Pulmonary artery endothelial cell (primary cell): ENCODE measurements around the gene OTUD7B. TPM values are rescaled to one million over a fixed set of nuclear protein-coding genes. Genes with fewer than 3 reads are reported as not detected.
"Not testable (repeated sequence)": the region's sequence is repeated elsewhere in the genome, so short reads cannot be mapped to it uniquely, and the experiment has no call there.

Experiments
- DNase-seq: peaks from one replicate; pipeline ENCODE4 v3.0.0-alpha.2; 2011; ENCODE audit warnings: low read depth, low spot score
- total RNA-seq: library from RNA; depleted of rRNA; stranded (reverse); fragments of >200 nt; gene quantifications from 2 replicates; pipeline ENCODE4 v1.2.3, GENCODE V29; 2014

Gene OTUD7B
- total RNA-seq, 1 donor from 2014 or later: 12.8 TPM

- DNase-seq: no peak
Observed at GRCh38 chr1:149949911-149950310, 60.6 kb downstream of the OTUD7B start.

- DNase-seq: no peak
Observed at GRCh38 chr1:149945206-149945605, 65.3 kb downstream of the OTUD7B start.

- DNase-seq: no peak
Observed at GRCh38 chr1:149942885-149943284, 67.6 kb downstream of the OTUD7B start.

- DNase-seq: no peak
Observed at GRCh38 chr1:149942207-149942606, 68.3 kb downstream of the OTUD7B start.

- no peak for DNase-seq
Observed at GRCh38 chr1:149940427-149940826, 70.1 kb downstream of the OTUD7B start.

- DNase-seq: not testable (repeated sequence)
Observed at GRCh38 chr1:149938668-149939003, 71.9 kb downstream of the OTUD7B start.

GRCh38 chr1:149937759-149938158 lies 72.8 kb downstream of the OTUD7B start:
- DNase-seq: no peak

GRCh38 chr1:149936992-149937705 lies 73.4 kb downstream of the OTUD7B start:
- DNase-seq: no peak

- DNase-seq: no peak
Observed at GRCh38 chr1:149936170-149936991, 74.1 kb downstream of the OTUD7B start, which contains the start of gene MTMR11. MTMR11 (minus strand) TSS chr1:149936879; CDS start chr1:149936647, 232 bp downstream.

- DNase-seq: no peak
Observed at GRCh38 chr1:149934356-149934755, 76.2 kb downstream of the OTUD7B start.

GRCh38 chr1:149933208-149933607 lies 77.3 kb downstream of the OTUD7B start:
- DNase-seq: no peak

GRCh38 chr1:149932474-149932873 lies 78.1 kb downstream of the OTUD7B start:
- no peak for DNase-seq

- DNase-seq: no peak
Observed at GRCh38 chr1:149931212-149931790, 79.2 kb downstream of the OTUD7B start.

- no peak for DNase-seq
Observed at GRCh38 chr1:149929856-149930255, 80.7 kb downstream of the OTUD7B start.

- DNase-seq: no peak
Observed at GRCh38 chr1:149928401-149928724, 82.2 kb downstream of the OTUD7B start.

- peak; percentile 74 for DNase-seq
Observed at GRCh38 chr1:149927563-149928400, 82.7 kb downstream of the OTUD7B start, which contains the start of gene SF3B4. SF3B4 (minus strand) TSS chr1:149927803; CDS start chr1:149927759, 44 bp downstream.

GRCh38 chr1:149927056-149927562 lies 83.4 kb downstream of the OTUD7B start:
- no peak for DNase-seq

GRCh38 chr1:149926296-149926695 lies 84.2 kb downstream of the OTUD7B start:
- no peak for DNase-seq

GRCh38 chr1:149925751-149926150 lies 84.8 kb downstream of the OTUD7B start:
- DNase-seq: no peak

- no peak for DNase-seq
Observed at GRCh38 chr1:149925345-149925744, 85.2 kb downstream of the OTUD7B start.

- DNase-seq: no peak
Observed at GRCh38 chr1:149923626-149924025, 86.9 kb downstream of the OTUD7B start.
